Measurements from ENCODE around the gene RYR3. TPM values are rescaled to one million over a fixed set of nuclear protein-coding genes. Genes with fewer than 3 reads are reported as not detected.

The RYR3 gene
- total RNA-seq, 4 donors from 2014 or later: 0.65 to 7.5 (median 2.6) TPM

DNA sequence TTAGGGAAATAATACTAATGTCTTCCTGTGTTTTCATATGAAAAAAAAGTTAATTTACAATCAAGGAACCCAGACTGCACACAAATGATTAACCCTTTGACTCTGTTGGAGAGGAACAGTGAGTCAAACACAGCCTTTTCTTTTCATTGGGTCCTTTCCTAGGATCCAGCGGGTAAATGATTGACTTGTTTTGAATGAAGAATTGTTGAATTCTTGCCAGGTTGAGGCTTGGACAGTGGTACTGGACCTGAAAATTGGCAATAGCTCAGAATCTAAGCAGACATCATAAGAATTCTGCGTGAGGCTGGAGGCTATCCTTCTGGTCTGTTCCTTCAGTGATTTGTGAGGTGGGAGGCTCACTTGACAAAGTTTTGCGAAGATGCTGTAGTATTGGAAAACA lies 143.0 kb downstream of the RYR3 start:
- TF ChIP-seq, protein P1, sequence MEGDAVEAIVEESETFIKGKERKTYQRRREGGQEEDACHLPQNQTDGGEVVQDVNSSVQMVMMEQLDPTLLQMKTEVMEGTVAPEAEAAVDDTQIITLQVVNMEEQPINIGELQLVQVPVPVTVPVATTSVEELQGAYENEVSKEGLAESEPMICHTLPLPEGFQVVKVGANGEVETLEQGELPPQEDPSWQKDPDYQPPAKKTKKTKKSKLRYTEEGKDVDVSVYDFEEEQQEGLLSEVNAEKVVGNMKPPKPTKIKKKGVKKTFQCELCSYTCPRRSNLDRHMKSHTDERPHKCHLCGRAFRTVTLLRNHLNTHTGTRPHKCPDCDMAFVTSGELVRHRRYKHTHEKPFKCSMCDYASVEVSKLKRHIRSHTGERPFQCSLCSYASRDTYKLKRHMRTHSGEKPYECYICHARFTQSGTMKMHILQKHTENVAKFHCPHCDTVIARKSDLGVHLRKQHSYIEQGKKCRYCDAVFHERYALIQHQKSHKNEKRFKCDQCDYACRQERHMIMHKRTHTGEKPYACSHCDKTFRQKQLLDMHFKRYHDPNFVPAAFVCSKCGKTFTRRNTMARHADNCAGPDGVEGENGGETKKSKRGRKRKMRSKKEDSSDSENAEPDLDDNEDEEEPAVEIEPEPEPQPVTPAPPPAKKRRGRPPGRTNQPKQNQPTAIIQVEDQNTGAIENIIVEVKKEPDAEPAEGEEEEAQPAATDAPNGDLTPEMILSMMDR (IDR thresholded peaks at IDR 0.05): no peak
- no peak for DNase-seq (ENCODE audit: low spot score)
- no peak for ATAC-seq (ENCODE audit: low FRiP score)

DNA sequence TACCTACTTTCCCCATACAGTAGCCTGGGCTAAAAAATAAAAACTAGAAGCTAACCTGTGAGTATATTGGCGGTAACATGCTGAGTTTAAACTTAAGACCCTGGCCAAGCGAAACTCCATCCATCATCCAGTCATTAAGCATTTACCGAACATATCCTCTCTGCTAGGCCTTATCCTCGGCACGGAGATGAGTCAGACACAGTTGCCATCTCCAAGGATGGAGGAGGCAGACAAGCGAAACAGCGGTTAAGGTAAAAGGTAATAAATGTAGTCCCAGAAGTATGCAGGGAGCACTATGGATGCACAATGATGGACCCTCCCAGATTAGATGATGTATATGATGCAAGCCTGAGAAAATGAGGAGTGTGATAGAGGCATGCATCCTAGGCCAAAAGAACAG lies 143.6 kb downstream of the RYR3 start:
- TF ChIP-seq, protein P1 (IDR thresholded peaks at IDR 0.05): no peak
- ATAC-seq (ENCODE audit: low FRiP score) (no peak), DNase-seq (ENCODE audit: low spot score) (no peak)

DNA sequence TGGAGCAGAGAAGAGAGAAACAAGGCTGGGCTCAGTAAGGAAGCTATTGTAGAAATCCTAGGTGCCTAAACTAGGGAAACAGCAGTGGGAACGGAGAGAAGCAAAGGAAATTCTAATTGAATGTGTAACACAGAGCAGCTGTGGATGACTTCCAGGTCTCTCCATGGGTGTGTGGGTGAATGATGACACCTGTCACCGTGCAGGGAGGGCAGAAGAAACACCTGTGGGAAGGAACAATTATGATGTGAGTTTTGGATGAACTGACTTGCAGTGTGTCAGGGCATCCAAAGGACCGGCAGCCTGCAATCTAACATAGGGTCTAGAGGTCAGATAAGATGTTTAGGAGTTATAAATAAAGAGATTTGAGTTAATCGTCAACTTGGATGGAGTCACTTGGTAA lies 144.2 kb downstream of the RYR3 start:
- no peak for DNase-seq (ENCODE audit: low spot score)
- TF ChIP-seq, protein P1 (IDR thresholded peaks at IDR 0.05): no peak
- ATAC-seq (ENCODE audit: low FRiP score): no peak

DNA sequence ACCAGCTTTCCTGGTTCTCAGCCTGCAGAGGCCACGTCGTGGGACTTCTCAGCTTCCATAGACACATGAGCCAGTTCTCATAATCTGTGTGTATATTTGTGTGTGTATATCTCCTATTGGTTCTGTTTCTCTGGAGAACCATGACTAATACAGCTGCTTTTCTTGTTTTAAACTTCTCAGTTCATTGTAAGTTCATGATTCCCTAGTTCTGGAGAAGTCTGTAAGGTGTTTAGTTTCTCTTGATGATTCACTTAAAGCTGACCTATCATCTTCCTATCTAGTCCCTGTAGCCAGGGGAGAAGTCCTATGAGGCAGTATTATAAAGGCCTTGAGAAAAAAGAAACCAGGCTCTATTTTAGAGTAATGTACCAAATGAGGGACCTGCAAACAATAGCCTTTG lies 147.7 kb downstream of the RYR3 start:
- ATAC-seq (ENCODE audit: low FRiP score) (no peak), DNase-seq (ENCODE audit: low spot score) (no peak)
- TF ChIP-seq, protein P1 (IDR thresholded peaks at IDR 0.05): no peak

DNA sequence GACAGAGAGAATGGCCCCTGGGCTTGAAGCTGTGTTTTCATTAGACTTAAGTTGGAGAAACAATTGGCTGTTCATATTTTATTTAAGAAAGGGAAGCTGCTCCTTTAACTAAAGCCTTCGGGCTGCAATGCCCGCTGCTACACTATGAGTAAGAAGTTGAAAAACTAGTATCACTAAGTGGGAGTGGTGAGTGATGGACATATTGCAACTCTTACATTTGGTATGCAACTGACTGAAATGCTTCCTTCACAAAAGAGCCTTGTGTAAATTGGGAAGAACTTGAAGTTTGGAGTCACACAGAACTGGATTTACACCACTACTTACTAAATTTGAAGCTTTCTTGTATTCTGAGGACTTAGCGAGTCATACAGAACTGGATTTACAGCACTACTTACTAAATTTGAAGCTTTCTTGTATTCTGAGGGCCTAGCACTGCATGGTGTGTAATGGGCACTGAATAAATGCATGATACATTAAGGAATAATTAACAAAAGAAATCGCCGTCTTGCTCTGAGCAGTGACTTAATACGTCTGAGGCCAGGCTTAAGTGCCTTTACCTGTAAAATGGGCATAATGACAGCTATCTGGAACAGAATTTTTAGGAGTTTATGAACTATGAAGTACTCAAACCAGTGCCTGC lies 149.5 kb downstream of the RYR3 start:
- no peak for ATAC-seq (ENCODE audit: low FRiP score)
- TF ChIP-seq, protein P1 (IDR thresholded peaks at IDR 0.05): no peak

DNA sequence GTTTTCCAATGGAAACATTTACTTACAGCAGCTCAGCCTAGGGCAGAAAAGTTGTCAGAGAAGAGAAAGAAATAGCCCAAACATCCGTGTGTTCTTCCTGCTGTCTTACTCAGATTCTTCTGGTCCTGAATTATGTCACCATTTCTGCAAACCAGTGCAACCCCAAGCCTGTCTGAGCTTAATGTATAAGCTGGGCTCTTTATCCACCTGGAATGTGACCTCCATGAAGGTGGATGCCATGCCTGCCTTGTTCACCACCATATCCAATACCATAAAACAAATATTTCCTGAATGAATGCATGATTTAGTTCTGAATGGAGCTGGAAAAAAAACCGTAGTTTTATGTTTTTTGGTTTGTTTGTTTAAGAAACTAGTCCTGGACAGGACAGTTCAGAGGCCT lies 150.9 kb downstream of the RYR3 start:
- DNase-seq (ENCODE audit: low spot score): no peak
- ATAC-seq (ENCODE audit: low FRiP score): no peak
- TF ChIP-seq, protein P1 (IDR thresholded peaks at IDR 0.05): no peak

More for the DNA sequence above, 149.5 kb downstream of the RYR3 start:
- DNase-seq (ENCODE audit: low spot score): no peak

DNA sequence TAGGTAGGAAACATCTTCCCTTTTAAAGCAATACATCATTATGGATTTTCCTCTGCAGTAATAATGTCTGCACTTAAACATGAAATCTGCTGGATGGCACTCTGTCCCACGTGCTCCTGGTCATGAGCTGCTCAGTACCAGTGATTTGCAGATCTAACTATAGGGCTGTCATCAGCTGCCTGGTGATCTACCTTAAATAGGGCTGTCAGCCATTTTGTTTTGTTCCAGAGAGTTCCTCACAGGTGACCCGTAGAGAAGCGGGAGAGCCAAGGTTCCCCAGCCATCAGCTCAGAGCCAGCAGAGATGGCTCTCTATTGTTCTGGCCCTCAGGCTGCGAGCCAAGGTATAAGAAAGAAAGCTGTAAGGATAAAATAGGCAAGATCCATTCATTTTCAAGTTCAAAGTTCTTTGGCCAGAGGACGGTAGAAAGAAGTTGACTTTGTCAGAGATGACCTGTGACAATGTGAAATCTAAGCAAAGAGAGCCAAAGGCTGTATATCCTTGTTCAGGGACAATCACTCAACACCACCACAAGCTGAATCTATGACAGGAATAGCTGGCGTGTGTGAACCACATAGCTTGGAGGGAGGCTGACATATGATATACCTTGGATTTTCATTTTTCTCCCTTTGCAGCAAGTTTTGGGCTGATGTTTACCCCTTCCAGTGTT lies 156.5 kb downstream of the RYR3 start:
- ATAC-seq (ENCODE audit: low FRiP score): no peak
- DNase-seq (ENCODE audit: low spot score): no peak
- TF ChIP-seq, protein P1 (IDR thresholded peaks at IDR 0.05): no peak
